CD4-positive, alpha-beta T cell treated with Interleukin-17A for 1 hour (primary cell): ENCODE measurements around the gene MIOX.

Experiments used
- DNase-seq: peaks from one replicate; pipeline ENCODE4 v3.0.0-alpha.2; 2020

MIOX gene

DNA sequence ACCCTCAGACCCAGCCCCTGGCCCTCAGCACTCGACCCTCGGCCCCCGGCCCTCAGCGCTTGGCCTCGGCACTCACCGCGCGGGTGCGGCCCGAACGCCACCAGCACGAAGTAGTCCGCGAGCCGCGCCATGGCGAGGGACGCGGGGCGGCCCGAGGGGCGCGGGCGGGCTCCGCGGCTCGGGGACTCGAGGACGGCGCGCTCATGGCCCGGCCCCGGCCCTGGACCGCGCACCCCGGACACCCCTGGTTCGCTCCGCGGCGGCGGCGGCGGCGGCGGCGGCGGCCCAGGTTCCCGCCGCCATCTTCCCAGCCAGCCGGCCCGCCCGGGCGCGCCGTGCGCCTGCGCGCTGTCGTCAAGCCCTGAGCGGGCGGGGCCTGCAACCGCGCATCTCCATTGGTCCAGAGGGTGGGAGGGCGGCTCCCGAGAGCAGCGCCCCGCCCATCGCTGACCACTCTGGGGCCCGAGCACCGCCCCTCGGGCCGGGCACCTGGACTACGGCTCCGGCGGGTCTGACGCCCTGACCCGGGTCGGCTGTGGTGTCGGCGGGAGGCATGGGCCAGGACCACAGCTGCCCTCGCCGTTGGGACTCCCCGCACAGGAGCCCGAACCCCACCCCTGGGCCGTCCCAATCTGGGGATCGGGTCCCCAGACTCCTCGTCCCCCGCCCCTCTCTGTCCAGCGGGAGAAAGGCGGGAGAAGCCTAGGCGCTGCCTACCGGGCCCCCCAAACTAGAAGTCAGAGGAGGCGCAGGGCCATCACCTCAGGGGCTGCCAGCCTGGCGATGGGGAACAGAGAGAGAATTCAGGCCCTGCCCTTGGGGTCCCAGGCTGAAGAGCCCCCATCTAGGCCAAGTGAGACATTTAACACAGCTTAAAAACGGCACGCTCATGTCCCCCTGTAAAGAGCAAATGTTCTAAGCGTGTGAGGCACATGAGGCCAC lies 11.7 kb upstream of the MIOX start, which contains the start of gene SBF1:
TSS of gene SBF1 (minus strand) at position 326 of the 942 bp plus-strand sequence. CDS start at position 131, 195 bp downstream.
- peak; percentile 87 for DNase-seq

DNA sequence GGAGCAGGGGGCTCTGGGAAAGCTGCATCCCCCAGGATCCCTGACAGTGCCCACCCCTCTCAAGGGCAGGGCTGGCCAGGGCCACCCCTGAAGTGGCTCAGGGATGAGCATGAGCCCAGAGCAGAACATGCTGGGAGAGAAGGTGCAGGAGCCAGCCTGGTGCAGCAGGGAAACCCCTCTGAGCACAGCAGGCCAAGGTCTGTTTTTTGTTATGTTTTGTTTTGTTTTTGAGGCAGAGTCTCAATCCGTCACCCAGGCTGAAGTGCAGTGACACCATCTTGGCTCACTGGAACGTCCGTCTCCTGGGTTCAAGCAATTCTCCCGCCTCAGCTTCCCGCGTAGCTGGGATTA lies 11.0 kb upstream of the MIOX start:
- no peak for DNase-seq

GRCh38 chr22:50476868-50477267 lies 9.8 kb upstream of the MIOX start:
- no peak for DNase-seq

GRCh38 chr22:50477923-50478322 lies 8.7 kb upstream of the MIOX start:
- DNase-seq = no peak

DNA sequence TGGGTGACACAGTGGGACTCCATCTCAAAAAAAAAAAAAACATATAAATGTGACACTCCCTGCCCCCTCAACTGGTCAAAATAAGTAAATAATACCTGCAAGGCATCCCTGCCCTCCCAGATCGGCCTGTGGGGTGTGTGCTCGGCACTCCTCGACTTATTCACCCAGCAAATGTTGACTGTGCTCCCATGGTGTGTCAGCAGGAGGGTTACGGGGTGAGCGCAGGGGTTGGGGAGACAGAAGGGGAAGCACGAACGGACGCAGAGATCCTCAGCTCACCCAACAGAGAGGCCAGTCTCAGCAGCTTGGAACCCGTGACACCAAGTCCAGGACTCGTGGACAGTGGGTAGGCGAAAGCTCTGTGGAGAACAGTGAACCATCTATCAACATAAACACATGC lies 6.9 kb upstream of the MIOX start:
- DNase-seq = no peak

DNA sequence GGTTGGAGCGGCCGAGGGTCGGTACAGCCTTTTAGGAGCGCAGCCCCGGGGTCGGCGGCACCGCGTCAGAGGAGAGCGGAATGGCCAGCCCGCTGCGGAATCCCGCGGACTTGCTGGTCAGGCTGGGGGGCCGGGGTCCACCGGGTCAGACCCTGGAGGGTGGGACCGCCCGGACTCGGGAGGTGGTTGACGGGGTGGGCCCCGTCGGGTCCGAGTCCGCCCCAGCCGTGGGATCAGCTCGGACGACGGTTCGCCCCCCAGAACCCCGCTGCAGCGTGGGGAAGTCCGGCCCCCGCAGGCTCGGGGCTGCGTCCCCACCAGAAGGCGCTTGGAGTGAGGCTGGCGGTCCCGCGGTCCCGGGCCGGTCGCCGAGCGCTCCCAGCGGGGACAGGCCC lies 5.6 kb upstream of the MIOX start:
- no peak for DNase-seq

DNA sequence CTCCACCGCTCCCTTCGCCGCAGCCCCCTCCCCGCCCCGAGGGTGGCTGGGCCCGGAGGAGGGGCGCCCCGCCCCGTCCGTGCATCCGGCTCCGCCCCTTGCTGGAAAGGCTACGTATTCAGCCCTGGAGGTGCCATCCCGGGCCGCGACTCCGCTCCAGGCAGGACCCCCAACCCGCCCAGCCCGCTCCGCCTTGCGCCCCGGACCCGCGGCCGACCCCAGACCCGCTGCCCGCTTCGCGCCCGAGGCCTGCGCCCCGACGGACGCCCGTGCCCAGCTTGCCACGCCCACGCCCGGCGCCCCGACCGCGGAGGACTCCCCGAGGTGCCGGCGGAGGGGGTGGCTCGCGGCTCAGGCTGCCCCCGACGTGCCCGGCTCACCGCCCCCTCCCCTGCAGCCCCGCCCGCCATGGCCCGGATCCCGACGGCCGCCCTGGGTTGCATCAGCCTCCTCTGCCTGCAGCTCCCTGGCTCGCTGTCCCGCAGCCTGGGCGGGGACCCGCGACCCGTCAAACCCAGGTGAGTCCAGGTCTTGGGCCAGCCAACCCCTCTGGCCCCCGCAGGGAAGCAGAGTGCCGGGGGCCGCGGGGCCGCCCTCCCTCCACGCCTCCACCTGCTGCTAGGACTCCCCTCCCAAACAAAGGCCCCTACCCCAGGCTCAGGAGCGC lies 5.1 kb upstream of the MIOX start, which contains the start of gene ADM2:
TSS of gene ADM2 (plus strand) at position 104 of the 667 bp plus-strand sequence. CDS start at position 409, 305 bp downstream.
- peak; percentile 72 for DNase-seq

- no peak for DNase-seq
Measured at GRCh38 chr22:50482107-50483074, 4.3 kb upstream of the MIOX start.

DNA sequence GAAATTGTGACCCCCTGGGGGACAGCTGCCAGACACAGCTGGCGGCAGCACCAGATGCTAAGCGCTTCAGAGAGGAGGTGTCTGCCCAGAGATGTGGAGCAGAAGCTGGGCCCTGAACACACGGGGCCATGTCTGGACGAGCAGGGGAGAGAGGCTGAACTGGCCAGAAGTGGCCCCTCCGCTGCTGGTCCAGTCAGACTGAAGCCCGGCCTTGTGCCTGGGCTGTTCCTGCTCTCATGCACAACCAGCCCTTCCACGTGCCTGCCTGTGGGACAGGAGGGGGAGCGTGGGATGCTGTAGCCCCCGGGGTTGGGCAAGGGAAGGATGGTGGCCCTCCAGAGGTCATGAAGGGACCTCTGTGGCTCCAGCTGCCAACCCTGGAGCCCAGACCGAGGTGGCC lies 3.6 kb upstream of the MIOX start:
- no peak for DNase-seq

- no peak for DNase-seq
Measured at GRCh38 chr22:50483556-50483955, 3.1 kb upstream of the MIOX start.

DNA sequence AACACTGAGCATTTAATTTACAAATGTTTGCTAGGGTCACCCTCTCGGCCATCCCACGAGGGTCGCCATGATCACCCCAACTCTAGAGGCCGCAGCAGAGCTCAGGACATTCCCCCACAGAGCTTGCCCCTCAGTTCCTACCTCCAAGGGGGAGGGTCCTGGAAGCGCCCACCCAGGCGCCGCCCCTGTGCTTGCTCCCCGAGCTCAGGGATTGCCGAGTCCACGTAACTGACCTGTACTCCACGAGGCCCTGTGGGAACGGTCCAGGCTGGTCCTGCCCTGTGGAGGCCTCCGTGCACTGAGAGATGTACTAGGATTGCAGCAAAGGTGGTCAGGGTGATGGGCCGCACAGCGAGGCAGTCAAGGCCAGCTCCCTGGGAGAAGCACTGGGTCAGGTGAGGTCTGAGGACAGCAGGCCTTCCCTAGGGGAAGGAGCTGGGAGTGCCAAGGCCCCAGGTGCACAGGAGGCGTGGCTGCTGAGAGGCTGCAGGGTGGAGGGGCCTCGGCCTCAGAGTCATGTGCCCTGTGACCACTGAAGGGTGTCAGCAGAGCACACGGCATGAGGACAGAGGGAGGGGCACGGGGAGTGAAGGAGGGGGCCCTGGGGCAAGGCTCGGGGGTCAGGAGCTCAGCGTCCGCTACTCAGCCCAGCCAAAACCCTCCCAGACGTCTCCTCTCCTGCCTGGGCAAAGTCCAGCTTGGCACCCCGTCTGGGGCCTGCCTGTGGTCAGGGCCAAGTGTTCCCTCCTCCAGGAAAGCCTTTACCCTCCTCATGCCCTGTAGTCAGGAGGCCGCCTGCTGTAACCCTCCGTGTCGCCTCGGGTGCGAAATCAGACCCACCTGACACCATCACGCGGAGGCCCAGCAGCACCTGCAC lies 2.4 kb upstream of the MIOX start:
- DNase-seq = no peak

- DNase-seq = no peak
Measured at GRCh38 chr22:50485221-50486131, 1.2 kb upstream of the MIOX start.

GRCh38 chr22:50487290-50488005 lies 789 bp downstream of the MIOX start:
- DNase-seq = no peak

GRCh38 chr22:50488006-50488677 lies 1.5 kb downstream of the MIOX start:
- no peak for DNase-seq

DNA sequence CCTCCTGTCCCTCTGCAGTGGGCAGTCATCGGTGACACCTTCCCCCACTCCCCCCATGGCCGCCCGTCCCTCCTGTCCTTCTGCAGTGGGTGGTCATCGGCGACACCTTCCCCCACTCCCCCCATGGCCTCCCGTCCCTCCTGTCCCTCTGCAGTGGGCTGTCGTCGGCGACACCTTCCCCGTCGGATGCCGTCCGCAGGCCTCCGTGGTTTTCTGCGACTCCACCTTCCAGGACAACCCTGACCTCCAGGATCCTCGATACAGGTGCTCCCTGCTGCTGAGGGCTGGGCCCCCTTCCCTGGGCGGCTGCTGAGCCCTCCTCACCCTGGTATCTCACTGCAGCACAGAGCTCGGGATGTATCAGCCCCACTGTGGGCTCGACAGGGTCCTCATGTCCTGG lies 2.2 kb downstream of the MIOX start:
- no peak for DNase-seq

GRCh38 chr22:50489363-50490243 lies 2.9 kb downstream of the MIOX start:
- DNase-seq = no peak

GRCh38 chr22:50490531-50491308 lies 4.1 kb downstream of the MIOX start:
- DNase-seq = no peak

DNA sequence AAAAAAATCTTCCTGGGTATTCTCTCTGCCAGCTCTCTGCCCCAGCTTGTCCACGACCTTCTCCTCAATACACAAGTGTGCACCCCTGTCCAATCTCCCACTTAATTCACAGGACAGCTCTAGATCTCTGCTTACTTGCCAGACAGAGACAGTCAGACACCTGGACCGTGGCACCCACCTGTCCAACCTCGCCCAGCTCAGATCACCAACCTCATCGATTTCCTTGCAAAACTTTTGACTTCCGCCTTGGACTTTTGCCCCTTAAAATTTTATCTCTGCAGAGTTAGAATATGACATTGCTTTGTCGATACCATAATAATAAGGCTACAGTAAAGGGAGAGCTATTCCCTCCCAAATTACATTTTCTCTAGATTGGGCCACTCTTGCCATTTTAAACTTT lies 10.4 kb downstream of the MIOX start:
- no peak for DNase-seq
